Measurements from ENCODE around the gene SMARCE1. TPM values are rescaled to one million over a fixed set of nuclear protein-coding genes. Genes with fewer than 3 reads are reported as not detected.

The SMARCE1 gene
- total and polyA plus RNA-seq, 2 of the 4 experiments (the other 2 are of a cell fraction): 66.2 to 119 TPM

- no peak overlapping the region for H3K14ac ChIP-seq (replicated peaks; ENCODE audit: low read depth, low read length)
- H2BK15ac ChIP-seq (ENCODE audit: low read depth, low read length): no peak overlapping the region
- H3K9me1 ChIP-seq (ENCODE audit: insufficient read depth, low read length): no peaks in the 10 kb centered on the region
- BruUV-seq (replicated peaks): no TSS peak
- WGBS, 2 experiments (ENCODE audit: extremely low coverage in 2 of 2, insufficient read length in 1 of 2): 84% methylated on average over 3 of the region's 9 CpGs; no CpG with 5 or more reads in 1 of the 2 experiments
- no peak for DNase-seq
- dilution Hi-C loops (cut with HindIII; ENCODE audit: low sequenced_read_pairs, unreplicated experiment) (no loop called here), in situ Hi-C loops (cut with MboI; ENCODE audit: low sequenced_read_pairs) (no loop called here), intact Hi-C loops (cut with micrococcal nuclease) (no loop called here)
- H3K27ac ChIP-seq (ENCODE audit: insufficient read depth, low read length): no peak overlapping the region
- no peak overlapping the region for H2AFZ ChIP-seq (replicated peaks; ENCODE audit: low read length, poor library complexity)
- H4K8ac ChIP-seq (ENCODE audit: low read depth in 2 of 2, low read length in 2 of 2): no peak overlapping the region
- H3K36me3 ChIP-seq (ENCODE audit: control insufficient read depth, insufficient read depth, low read length): no peaks in the 10 kb centered on the region
- no peak overlapping the region for H3K4me3 ChIP-seq (ENCODE audit: insufficient read depth, low read depth, low read length)
- H4K91ac ChIP-seq (ENCODE audit: insufficient read depth, low read depth, low read length): no peak overlapping the region
- H3K4me2 ChIP-seq (ENCODE audit: low read depth, low read length): no peak overlapping the region
- H3K4ac ChIP-seq (ENCODE audit: low read depth, low read length): no peak overlapping the region
- H2BK5ac ChIP-seq (ENCODE audit: low read depth, low read length, poor library complexity, severe bottlenecking): no peak overlapping the region
- H2AK5ac ChIP-seq (ENCODE audit: low read depth, low read length): no peak overlapping the region
- no peak for TF ChIP-seq CEBPB (IDR thresholded peaks at IDR 0.05; ENCODE audit: low read depth, low read length)
- no peak for TF ChIP-seq USF2 (IDR thresholded peaks at IDR 0.05; ENCODE audit: low read depth, low read length)
- TF ChIP-seq FOS (IDR thresholded peaks at IDR 0.05; ENCODE audit: low read depth, low read length): no peak
- no peak for TF ChIP-seq CTCF (conservative IDR thresholded peaks at IDR 0.05; ENCODE audit: low read depth, low read length)
- TF ChIP-seq RFX5 (IDR thresholded peaks at IDR 0.05; ENCODE audit: low read depth, low read length): no peak
- TF ChIP-seq MAFK (IDR thresholded peaks at IDR 0.05; ENCODE audit: low read depth, low read length): no peak
- TF ChIP-seq MXI1 (IDR thresholded peaks at IDR 0.05; ENCODE audit: borderline replicate concordance, low read depth, low read length): no peak
- no peak for TF ChIP-seq POLR2A (IDR thresholded peaks at IDR 0.05; ENCODE audit: low read depth, low read length)
- no peak overlapping the region for H2BK20ac ChIP-seq (ENCODE audit: low read depth, low read length)
- H3K4me1 ChIP-seq (ENCODE audit: control insufficient read depth, insufficient read depth, low read length): no peaks in the 10 kb centered on the region
- ChIA-PET POLR2A (ENCODE audit: unreplicated experiment) (interaction anchor here (0.6 kb wide), 1 partner anchor 39 kb away, joined by 14 read pairs; no protein-coding TSS in a partner anchor), CTCF (interaction anchor here (0.5 kb wide), 1 partner anchor 8 kb away, joined by 3 read pairs; no protein-coding TSS in a partner anchor)
- H4K5ac ChIP-seq (ENCODE audit: low read depth, low read length): no peak overlapping the region
- peaks cover 46% of the 10 kb centered on the region for H3K27me3 ChIP-seq (ENCODE audit: control insufficient read depth, insufficient read depth, low read length)
- H3K56ac ChIP-seq (ENCODE audit: extremely low read depth, insufficient read depth, low read length): no peak overlapping the region
- no peaks in the 10 kb centered on the region for H4K20me1 ChIP-seq (ENCODE audit: insufficient read depth, low read length)
- no peak overlapping the region for H3K9ac ChIP-seq (ENCODE audit: low read depth, low read length)
- H3K18ac ChIP-seq (ENCODE audit: low read depth, low read length): no peak overlapping the region
- no peak overlapping the region for H2AK9ac ChIP-seq (replicated peaks; ENCODE audit: low read depth, low read length, poor library complexity)
- H3K23ac ChIP-seq (ENCODE audit: low read depth, low read length): no peak overlapping the region; the same call in 1 of the 2 replicates
- H3K79me1 ChIP-seq (ENCODE audit: low read depth in 1 of 2, low read length in 2 of 2): no peaks in the 10 kb centered on the region
- no peak overlapping the region for H2BK120ac ChIP-seq (ENCODE audit: low read depth, low read length)
- no peaks in the 10 kb centered on the region; the same call in 1 of the 2 replicates for H3K9me3 ChIP-seq (ENCODE audit: control insufficient read depth, insufficient read depth, low read length)
- ATAC-seq (ENCODE audit: low read depth): no peak
These were observed 47.0 kb upstream of the SMARCE1 start for GRCh38 chr17:40694584-40694983.

All from IMR-90 (cell line).